ENCODE results near the gene S100PBP.

GRCh38 chr1:32768110-32768850 is 49.2 kb upstream of the S100PBP start:
- TF ChIP-seq EZH2 (IDR thresholded peaks at IDR 0.05; ENCODE audit: low read length, missing control alignments) (no peak), CTCF (conservative IDR thresholded peaks at IDR 0.05 in 1 of 2, IDR thresholded peaks at IDR 0.05 in 1 of 2; ENCODE audit: low read depth in 1 of 2, low read length in 2 of 2) (no peak)
